GM12878 (cell line): ENCODE measurements around the gene PFKL. TPM values are rescaled to one million over a fixed set of nuclear protein-coding genes. Genes with fewer than 3 reads are reported as not detected.
A peak's percentile ranks its signal among the peaks of the same experiment; 100 is the strongest.

Experiments used
- ATAC-seq: fragments of 200-7000 bp; cut with Tn5 transposase; 3 replicates; pipeline ENCODE4 v1.9.1; 2020; ENCODE audit warnings: mild to moderate bottlenecking, moderate library complexity
- BruUV-seq: library from RNA; stranded (reverse); fragments of 400-500 nt; replicated peaks from 2 replicates; lab custom pipeline; 2021; lab: Mats Ljungman, UMichigan
- CTCF ChIA-PET: fragments of 300-600 bp; sonication (Branson Sonifier 250); formaldehyde crosslinking; extraction: SDS; loops from one replicate; lab custom pipeline; 2021; ENCODE audit warnings: inconsistent platforms; lab: Yijun Ruan, JAX
- POLR2A ChIA-PET: fragments of 350-600 bp; formaldehyde crosslinking; extraction: SDS; loops from one replicate; lab custom pipeline; 2021; ENCODE audit warnings: inconsistent platforms; lab: Charles Lee
- RAD21 ChIA-PET: fragments of 300-600 bp; sonication (Branson Sonifier 250); formaldehyde crosslinking; loops from one replicate; lab custom pipeline; 2023; ENCODE audit warnings: antibody characterized with exemption; ENCODE audit not compliant: unreplicated experiment; lab: Charles Lee
- SMC1A ChIA-PET: fragments of 300-600 bp; sonication (Branson Sonifier 250); formaldehyde crosslinking; loops from one replicate; lab custom pipeline; 2023; ENCODE audit not compliant: unreplicated experiment, uncharacterized antibody; lab: Charles Lee
- DNase-seq: peaks from one replicate; pipeline ENCODE4 v3.0.0-alpha.2; 2011; ENCODE audit warnings: low read depth, low spot score
- FAIRE-seq: peaks from 3 replicates; lab custom pipeline; 2011; peaks lifted over from hg19 to GRCh38; lab: Jason Lieb, UNC
- H2AFZ ChIP-seq: 2 replicates; pipeline ENCODE4 v1.6.0; 2011; ENCODE audit warnings: low read depth, low read length, control low read depth; ENCODE audit not compliant: control insufficient read depth
- H3K27ac ChIP-seq: 2 replicates; pipeline ENCODE4 v1.5.1; 2011; ENCODE audit warnings: control low read depth; ENCODE audit not compliant: control insufficient read depth, insufficient read depth
- H3K27me3 ChIP-seq, 2 experiments: replicated peaks in 1 of 2; 2 replicates each; pipeline versions ENCODE4 v1.6.0 to v1.6.1; 2011; ENCODE audit warnings: low read length in 1 of 2; ENCODE audit not compliant: control insufficient read depth in 2 of 2, insufficient read depth in 2 of 2
- H3K36me3 ChIP-seq, 2 experiments: 2 replicates each; pipeline ENCODE4 v1.5.1; 2011; ENCODE audit warnings: low read length in 1 of 2; ENCODE audit not compliant: control insufficient read depth in 2 of 2, insufficient read depth in 2 of 2
- H3K4me1 ChIP-seq: 2 replicates; pipeline ENCODE4 v1.6.1; 2011; ENCODE audit warnings: mild to moderate bottlenecking, low read length, moderate library complexity, mixed read lengths; ENCODE audit not compliant: control insufficient read depth, insufficient read depth
- H3K4me2 ChIP-seq: 2 replicates; pipeline ENCODE4 v1.6.0; 2011; ENCODE audit warnings: control low read depth; ENCODE audit not compliant: control insufficient read depth, insufficient read depth
- H3K4me3 ChIP-seq: fragments of 200-600 bp; sonication (generic); 2 replicates; pipeline ENCODE4 v1.5.1; 2016
- H3K79me2 ChIP-seq: 2 replicates; pipeline ENCODE4 v1.6.0; 2011; ENCODE audit warnings: low read length; ENCODE audit not compliant: control insufficient read depth, insufficient read depth
- H3K9ac ChIP-seq: 2 replicates; pipeline ENCODE4 v1.8.0; 2011; ENCODE audit warnings: low read length, control low read depth, mixed read lengths; ENCODE audit not compliant: control insufficient read depth, insufficient read depth
- H3K9me3 ChIP-seq: replicated peaks from 3 replicates; pipeline ENCODE4 v1.5.1; 2011; ENCODE audit warnings: mild to moderate bottlenecking, low read length; ENCODE audit not compliant: control insufficient read depth, insufficient read depth
- H4K20me1 ChIP-seq: 2 replicates; pipeline ENCODE4 v1.6.0; 2011; ENCODE audit not compliant: control insufficient read depth, insufficient read depth
- ATF7 ChIP-seq: fragments of 450-650 bp; IDR thresholded peaks from 2 replicates; pipeline ENCODE4 v1.6.1; 2016; ENCODE audit warnings: low read depth, mild to moderate bottlenecking
- BHLHE40 ChIP-seq, 2 experiments: fragments of 450-650 bp in 1 of 2; IDR thresholded peaks; 2 replicates each; pipeline ENCODE4 v1.6.1; 2011 to 2017; ENCODE audit warnings: low read depth in 2 of 2, borderline replicate concordance in 1 of 2, improper control_type of control experiment in 1 of 2, low read length in 1 of 2, mild to moderate bottlenecking in 1 of 2
- CHD2 ChIP-seq: IDR thresholded peaks from 2 replicates; pipeline ENCODE4 v1.6.1; 2011; ENCODE audit warnings: low read depth, low read length, improper control_type of control experiment, borderline replicate concordance
- DPF2 ChIP-seq: fragments of 450-650 bp; IDR thresholded peaks from 2 replicates; pipeline ENCODE4 v1.6.1; 2017; ENCODE audit warnings: mild to moderate bottlenecking
- ETV6 ChIP-seq, 2 experiments: fragments of 450-650 bp in 1 of 2; IDR thresholded peaks in 1 of 2; conservative IDR thresholded peaks in 1 of 2; 2 replicates each; pipeline ENCODE4 v1.6.1; 2014; ENCODE audit warnings: antibody characterized with exemption in 1 of 2, borderline replicate concordance in 1 of 2, low read depth in 1 of 2, mild to moderate bottlenecking in 1 of 2, moderate library complexity in 1 of 2
- KDM1A ChIP-seq: fragments of 200-600 bp; sonication (generic); IDR thresholded peaks from 2 replicates; pipeline ENCODE4 v1.6.1; 2016; ENCODE audit warnings: borderline replicate concordance
- LARP7 ChIP-seq: fragments of 450-650 bp; IDR thresholded peaks from 2 replicates; pipeline ENCODE4 v1.6.1; 2017; ENCODE audit warnings: mild to moderate bottlenecking
- MEF2A ChIP-seq: IDR thresholded peaks from 2 replicates; pipeline ENCODE4 v1.6.1; 2011; ENCODE audit warnings: low read depth, mild to moderate bottlenecking, low read length, moderate library complexity; ENCODE audit not compliant: insufficient read depth
- MYB ChIP-seq: fragments of 150-350 bp; IDR thresholded peaks from 2 replicates; pipeline ENCODE4 v1.6.1; 2014; ENCODE audit warnings: mild to moderate bottlenecking, low read depth, low read length, borderline replicate concordance
- NR2C1 ChIP-seq: fragments of 450-650 bp; IDR thresholded peaks from 2 replicates; pipeline ENCODE4 v1.6.1; 2017; ENCODE audit warnings: antibody characterized with exemption, mild to moderate bottlenecking, moderate library complexity
- POLR2AphosphoS2 ChIP-seq: IDR thresholded peaks from 2 replicates; pipeline ENCODE4 v1.6.1; 2011; ENCODE audit warnings: low read depth, mild to moderate bottlenecking, low read length, improper control_type of control experiment, moderate library complexity
- RAD51 ChIP-seq: fragments of 450-650 bp; IDR thresholded peaks from 2 replicates; pipeline ENCODE4 v1.6.1; 2016; ENCODE audit warnings: moderate library complexity, mild to moderate bottlenecking, inconsistent platforms
- SREBF1 ChIP-seq: IDR thresholded peaks from 2 replicates; pipeline ENCODE4 v1.6.1; 2012; ENCODE audit warnings: mild to moderate bottlenecking, low read length
- TCF12 ChIP-seq: IDR thresholded peaks from 2 replicates; pipeline ENCODE4 v1.6.1; 2011; ENCODE audit warnings: low read depth, mild to moderate bottlenecking, low read length
- WGBS: methylation state at CpG from one replicate; pipeline ENCODE4 v1.1.6; 2016; ENCODE audit warnings: low lambda C conversion rate; ENCODE audit not compliant: insufficient replicate concordance, insufficient coverage; ENCODE audit errors: missing lambda C conversion rate; 5-methylcytosine and 5-hydroxymethylcytosine counted together
- in situ Hi-C: fragments of 300-500 bp; cut with MboI; formaldehyde crosslinking; loops from 9 replicates; pipeline ENCODE4 v1.14.3; 2018; ENCODE audit warnings: mixed read lengths
- intact Hi-C: fragments of 100-400 bp; cut with micrococcal nuclease; formaldehyde crosslinking; loops from one replicate; pipeline ENCODE4 v1.14.2; 2022; ENCODE audit not compliant: unreplicated experiment
- polyA plus RNA-seq, 11 experiments: library from polyadenylated mRNA; depleted of rRNA in 4 of 11; unstranded in 6 of 11; stranded (reverse) in 5 of 11; fragments of >200 nt; fragmentation: Nextera tagmentation in 4 of 11; fragmentation: Illumina TruSeq in 1 of 11; extraction: Ambion mirVana in 4 of 11; extraction: Trizol in 1 of 11; gene quantifications; 1 replicate in 1 of 11; 2 replicates in 10 of 11; pipeline versions ENCODE4 v1.2.1 to v1.2.3, GENCODE V29; 2011 to 2016; ENCODE audit warnings: inconsistent platforms in 2 of 11, missing spikeins in 2 of 11, low read depth in 1 of 11
- total RNA-seq, 4 experiments: library from RNA; depleted of rRNA in 3 of 4; stranded (reverse); fragments of >200 nt in 3 of 4; fragmentation: Illumina TruSeq in 1 of 4; extraction: Trizol in 1 of 4; gene quantifications; 2 replicates each; pipeline versions ENCODE4 v1.2.1 to v1.2.3, GENCODE V29; 2013 to 2021
- TF ChIP-seq, protein P1 (sequence below): fragments of 450-650 bp; IDR thresholded peaks from 2 replicates; pipeline ENCODE4 v1.6.1; 2017; ENCODE audit warnings: mild to moderate bottlenecking

PFKL gene
- total and polyA plus RNA-seq, 10 of the 15 experiments (the other 5 are each of a cell fraction or from before 2014, with no cell fraction given) = 1.2 to 192 (median 112) TPM

DNA sequence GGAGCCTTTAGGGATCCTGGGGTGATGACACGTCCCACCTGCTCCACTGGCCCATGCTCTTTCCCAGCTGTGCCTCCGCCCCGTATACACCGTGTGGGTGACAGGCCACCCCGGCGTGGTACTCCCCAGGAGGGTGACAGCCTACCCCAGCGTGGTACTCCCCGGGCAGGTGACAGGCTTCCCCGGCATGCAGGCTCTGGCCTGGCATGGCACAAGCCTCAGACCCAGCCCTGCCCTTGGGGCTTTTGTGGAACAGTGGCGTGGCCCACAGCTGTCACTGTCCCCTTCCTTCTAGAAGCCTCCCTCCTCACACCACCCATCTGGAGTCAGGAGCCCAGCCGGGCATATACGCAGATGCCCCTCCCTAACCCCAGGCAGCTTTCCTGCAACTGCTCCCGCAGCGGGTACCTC, 4.7 kb upstream of the PFKL start:
- peak overlapping the region; percentile 4; the same call in 1 of the 2 replicates for H3K27ac ChIP-seq
- DNase-seq (no peak), ATAC-seq (no peak), FAIRE-seq (no peak)
- 0 out of 2 replicates have a peak overlapping the region, but pooled peaks have one; percentile 1 for H2AFZ ChIP-seq
- H3K79me2 ChIP-seq = peaks cover 11% of the 10 kb centered on the region
- TF ChIP-seq ETV6 (conservative IDR thresholded peaks at IDR 0.05 in 1 of 2, IDR thresholded peaks at IDR 0.05 in 1 of 2; ENCODE audit: borderline replicate concordance in 1 of 2, low read depth in 1 of 2) (no peak), RAD51 (no peak), CHD2 (no peak), BHLHE40 (IDR thresholded peaks at IDR 0.05; ENCODE audit: borderline replicate concordance in 1 of 2, low read depth in 2 of 2, low read length in 1 of 2) (peak in 1 of 2 experiments; percentile 42; a peak in 1 of 4 replicates), LARP7 (0 out of 2 replicates have a peak, but pooled peaks have one; percentile 35), MYB (no peak), POLR2AphosphoS2 (no peak), KDM1A (no peak), SREBF1 (no peak), TCF12 (0 out of 2 replicates have a peak, but pooled peaks have one; percentile 34), ATF7 (no peak), NR2C1 (no peak), MEF2A (no peak), DPF2 (no peak)
- TF ChIP-seq, protein P1, sequence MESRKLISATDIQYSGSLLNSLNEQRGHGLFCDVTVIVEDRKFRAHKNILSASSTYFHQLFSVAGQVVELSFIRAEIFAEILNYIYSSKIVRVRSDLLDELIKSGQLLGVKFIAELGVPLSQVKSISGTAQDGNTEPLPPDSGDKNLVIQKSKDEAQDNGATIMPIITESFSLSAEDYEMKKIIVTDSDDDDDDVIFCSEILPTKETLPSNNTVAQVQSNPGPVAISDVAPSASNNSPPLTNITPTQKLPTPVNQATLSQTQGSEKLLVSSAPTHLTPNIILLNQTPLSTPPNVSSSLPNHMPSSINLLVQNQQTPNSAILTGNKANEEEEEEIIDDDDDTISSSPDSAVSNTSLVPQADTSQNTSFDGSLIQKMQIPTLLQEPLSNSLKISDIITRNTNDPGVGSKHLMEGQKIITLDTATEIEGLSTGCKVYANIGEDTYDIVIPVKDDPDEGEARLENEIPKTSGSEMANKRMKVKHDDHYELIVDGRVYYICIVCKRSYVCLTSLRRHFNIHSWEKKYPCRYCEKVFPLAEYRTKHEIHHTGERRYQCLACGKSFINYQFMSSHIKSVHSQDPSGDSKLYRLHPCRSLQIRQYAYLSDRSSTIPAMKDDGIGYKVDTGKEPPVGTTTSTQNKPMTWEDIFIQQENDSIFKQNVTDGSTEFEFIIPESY = no peak
- no peaks in the 10 kb centered on the region for H3K27me3 ChIP-seq
- no peak overlapping the region for H3K4me3 ChIP-seq
- H4K20me1 ChIP-seq = no peaks in the 10 kb centered on the region; the same call in 1 of the 2 replicates
- no peak overlapping the region for H3K9ac ChIP-seq
- intact Hi-C loops = no loop called here
- H3K4me2 ChIP-seq = no peak overlapping the region
- RAD21 ChIA-PET = interaction anchor here (1.7 kb wide), 1 partner anchor 10 kb away, joined by 9 read pairs; no protein-coding TSS in a partner anchor
- H3K36me3 ChIP-seq = no peaks in the 10 kb centered on the region
- in situ Hi-C loops = no loop called here
- peaks cover 36% of the 10 kb centered on the region for H3K4me1 ChIP-seq
- WGBS = 39% methylated on average over 14 of the region's 14 CpGs
- CTCF ChIA-PET = interaction anchor here (0.5 to 1.0 kb wide), 3 partner anchors 10 to 632 kb away, joined by 3 read pairs; no protein-coding TSS in a partner anchor
- no TSS peak for BruUV-seq
- POLR2A ChIA-PET = interaction anchor here (0.7 to 1.4 kb wide), 3 partner anchors 8 to 25 kb away, joined by 3 to 5 read pairs (median 3); no protein-coding TSS in a partner anchor
- no peaks in the 10 kb centered on the region for H3K9me3 ChIP-seq
- SMC1A ChIA-PET = interaction anchor here (1.1 kb wide), 2 partner anchors 9 kb away, joined by 3 read pairs; no protein-coding TSS in a partner anchor
